Coronary artery (tissue), 2 donors: ENCODE measurements around the gene DCX.

Source experiments
- DNase-seq: peaks from one replicate; pipeline ENCODE4 v3.0.0-alpha.2; 2017; ENCODE audit warnings: low spot score
- H3K27ac ChIP-seq, 2 donors: fragments of 200-600 bp; sonication (generic); one replicate each; pipeline ENCODE4 v1.5.1; 2016 to 2019
- H3K4me3 ChIP-seq: fragments of 200-600 bp; sonication (generic); 2 replicates; pipeline ENCODE4 v1.5.1; 2016; ENCODE audit warnings: mild to moderate bottlenecking, moderate library complexity
- TF ChIP-seq, protein P1 (sequence below): fragments of 200-600 bp; sonication (generic); IDR thresholded peaks from one replicate; pipeline ENCODE4 v1.5.1; 2019; ENCODE audit warnings: antibody characterized with exemption

DCX gene

GRCh38 chrX:111264385-111264784, 147.6 kb downstream of the DCX start:
- TF ChIP-seq, protein P1, sequence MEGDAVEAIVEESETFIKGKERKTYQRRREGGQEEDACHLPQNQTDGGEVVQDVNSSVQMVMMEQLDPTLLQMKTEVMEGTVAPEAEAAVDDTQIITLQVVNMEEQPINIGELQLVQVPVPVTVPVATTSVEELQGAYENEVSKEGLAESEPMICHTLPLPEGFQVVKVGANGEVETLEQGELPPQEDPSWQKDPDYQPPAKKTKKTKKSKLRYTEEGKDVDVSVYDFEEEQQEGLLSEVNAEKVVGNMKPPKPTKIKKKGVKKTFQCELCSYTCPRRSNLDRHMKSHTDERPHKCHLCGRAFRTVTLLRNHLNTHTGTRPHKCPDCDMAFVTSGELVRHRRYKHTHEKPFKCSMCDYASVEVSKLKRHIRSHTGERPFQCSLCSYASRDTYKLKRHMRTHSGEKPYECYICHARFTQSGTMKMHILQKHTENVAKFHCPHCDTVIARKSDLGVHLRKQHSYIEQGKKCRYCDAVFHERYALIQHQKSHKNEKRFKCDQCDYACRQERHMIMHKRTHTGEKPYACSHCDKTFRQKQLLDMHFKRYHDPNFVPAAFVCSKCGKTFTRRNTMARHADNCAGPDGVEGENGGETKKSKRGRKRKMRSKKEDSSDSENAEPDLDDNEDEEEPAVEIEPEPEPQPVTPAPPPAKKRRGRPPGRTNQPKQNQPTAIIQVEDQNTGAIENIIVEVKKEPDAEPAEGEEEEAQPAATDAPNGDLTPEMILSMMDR: no peak
- H3K4me3 ChIP-seq: no peak overlapping the region
- no peak overlapping the region for H3K27ac ChIP-seq
- DNase-seq: no peak

- DNase-seq: no peak
- TF ChIP-seq, protein P1: no peak
- Histone ChIP-seq H3K27ac (no peak overlapping the region), H3K4me3 (no peak overlapping the region)
Measured at GRCh38 chrX:111262086-111262485, 149.9 kb downstream of the DCX start.

- no peak for DNase-seq
- TF ChIP-seq, protein P1: no peak
- no peak overlapping the region for H3K4me3 ChIP-seq
- no peak overlapping the region for H3K27ac ChIP-seq
Measured at GRCh38 chrX:111260451-111260850, 151.5 kb downstream of the DCX start.

DNA sequence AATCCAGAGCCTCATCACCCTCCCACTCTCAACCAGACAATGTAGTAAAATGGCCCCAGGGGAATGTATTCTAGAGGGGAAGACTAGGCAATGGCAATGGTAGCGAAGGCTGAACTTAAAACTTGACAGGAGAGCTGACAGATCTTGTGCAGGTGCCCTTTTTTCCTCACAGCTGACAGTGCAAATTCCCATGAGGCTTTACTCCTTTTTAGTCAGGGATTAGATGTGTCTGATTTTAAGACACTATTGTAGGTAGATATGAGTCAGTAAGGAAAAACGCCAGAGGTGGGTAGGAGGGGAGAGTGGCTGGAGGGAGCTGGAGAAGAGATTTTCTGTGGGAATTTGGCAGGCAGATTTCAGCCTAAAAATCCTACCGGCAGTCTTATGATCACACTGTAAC, 152.4 kb downstream of the DCX start:
- DNase-seq: no peak
- Histone ChIP-seq H3K4me3 (no peak overlapping the region), H3K27ac (no peak overlapping the region)
- TF ChIP-seq, protein P1: no peak

GRCh38 chrX:111257733-111258132, 154.3 kb downstream of the DCX start:
- Histone ChIP-seq H3K4me3 (no peak overlapping the region), H3K27ac (no peak overlapping the region)
- TF ChIP-seq, protein P1: no peak
- DNase-seq: no peak

DNA sequence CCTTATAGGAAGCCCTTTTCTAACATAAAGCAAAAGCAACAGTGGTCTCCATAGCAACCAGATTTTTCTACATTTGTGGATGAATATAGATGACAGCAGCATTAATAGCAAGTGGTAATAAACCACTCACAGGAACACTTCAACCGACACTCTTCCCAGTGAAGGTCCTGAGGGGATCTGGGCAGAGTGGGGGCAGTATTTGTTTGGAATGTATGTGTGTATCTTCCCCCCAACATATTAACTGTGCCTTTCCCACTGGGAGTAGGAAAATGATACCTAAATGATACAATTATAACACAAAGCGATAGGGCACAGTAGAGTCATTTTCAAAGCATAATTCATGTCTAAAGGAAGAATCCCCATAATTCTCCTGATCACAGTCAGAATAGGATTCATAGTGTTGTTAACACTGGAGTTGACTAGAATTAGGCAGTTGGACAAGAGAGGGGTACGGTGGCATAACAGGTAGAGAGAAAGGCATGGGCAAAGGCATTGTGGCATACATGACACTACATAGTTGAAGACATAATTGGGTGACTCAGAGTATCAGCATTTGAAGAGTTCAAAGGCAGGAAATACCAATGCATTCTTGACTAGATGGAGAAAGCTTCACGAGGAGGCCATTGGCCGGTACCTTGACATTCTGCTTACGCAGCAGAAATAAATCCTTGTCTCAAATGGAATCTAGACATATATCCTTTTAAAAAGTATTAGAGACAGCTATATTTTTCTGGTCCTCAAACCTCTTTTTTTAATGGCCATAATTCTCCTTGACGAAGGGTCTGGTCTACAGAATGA, 156.9 kb downstream of the DCX start:
- Histone ChIP-seq H3K27ac (no peak overlapping the region), H3K4me3 (no peak overlapping the region)
- DNase-seq: no peak
- TF ChIP-seq, protein P1: no peak

DNA sequence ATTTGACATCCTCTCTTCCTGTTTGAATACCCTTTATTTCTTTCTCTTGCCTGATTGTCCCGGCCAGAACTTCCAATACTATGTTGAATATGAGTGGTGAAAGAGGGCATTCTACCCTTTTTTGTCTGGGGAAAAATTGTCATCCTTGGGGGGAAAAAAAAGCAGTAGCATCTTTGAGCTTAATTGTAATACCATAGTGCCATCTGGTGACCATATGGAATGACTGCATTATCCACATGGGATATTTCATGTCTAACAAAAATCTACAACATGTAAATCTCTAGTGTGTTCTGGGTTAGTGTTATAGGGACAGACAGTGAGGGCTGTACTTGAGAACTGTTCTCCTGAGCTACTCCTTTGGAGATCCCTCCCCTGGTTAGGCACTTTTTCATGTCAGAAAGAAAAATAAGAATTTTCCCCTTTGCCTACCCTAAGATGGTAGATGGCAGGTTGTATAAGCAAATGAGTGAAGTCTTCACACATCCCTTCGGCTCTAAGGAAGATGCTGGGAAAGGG, 167.7 kb downstream of the DCX start:
- DNase-seq: no peak
- Histone ChIP-seq H3K4me3 (no peak overlapping the region), H3K27ac (no peak overlapping the region)
- TF ChIP-seq, protein P1: no peak
